Hematopoietic multipotent progenitor cell (in vitro differentiated cells): ENCODE results near the gene PPIL1. TPM values are rescaled to one million over a fixed set of nuclear protein-coding genes. Genes with fewer than 3 reads are reported as not detected.
A peak's percentile ranks its signal among the peaks of the same experiment; 100 is the strongest.

Experiments
- DNase-seq, 3 donors: peaks; one replicate each; pipeline ENCODE4 v3.0.0-alpha.2; 2011 to 2015; ENCODE audit warnings: low read depth in 2 of 3, low spot score in 2 of 3
- total RNA-seq: library from RNA; depleted of rRNA; stranded (reverse); fragments of >200 nt; gene quantifications from one replicate; pipeline ENCODE4 v1.2.3, GENCODE V29; 2012

Gene PPIL1
- total RNA-seq, 1 donor = 17.8 TPM

GRCh38 chr6:36890112-36890663, 15.6 kb upstream of the PPIL1 start:
- no peak for DNase-seq

- no peak for DNase-seq
Measured at GRCh38 chr6:36888654-36889481, 14.3 kb upstream of the PPIL1 start.

- DNase-seq = no peak
Measured at GRCh38 chr6:36888115-36888643, 13.6 kb upstream of the PPIL1 start.

- DNase-seq = no peak
Measured at GRCh38 chr6:36886950-36887618, 12.5 kb upstream of the PPIL1 start.

GRCh38 chr6:36885461-36886401, 11.1 kb upstream of the PPIL1 start, which contains the start of gene C6orf89:
C6orf89 (plus strand) TSS chr6:36885952; CDS start chr6:36899445, 13,493 bp downstream.
- DNase-seq = peak; percentile 92 to 99 (median 97)

- DNase-seq = no peak
Measured at GRCh38 chr6:36884610-36885009, 10.0 kb upstream of the PPIL1 start.

- no peak for DNase-seq
Measured at GRCh38 chr6:36875250-36875633, 639 bp upstream of the PPIL1 start.

- no peak for DNase-seq
Measured at GRCh38 chr6:36873612-36874442, 776 bp downstream of the PPIL1 start.

GRCh38 chr6:36873115-36873514, 1.5 kb downstream of the PPIL1 start:
- no peak for DNase-seq

- no peak for DNase-seq
Measured at GRCh38 chr6:36871686-36872085, 2.9 kb downstream of the PPIL1 start.

GRCh38 chr6:36867471-36868224, 7.0 kb downstream of the PPIL1 start:
- no peak for DNase-seq

- DNase-seq = no peak
Measured at GRCh38 chr6:36865835-36866234, 8.8 kb downstream of the PPIL1 start.

- DNase-seq = no peak
Measured at GRCh38 chr6:36863670-36864540, 10.7 kb downstream of the PPIL1 start.

- DNase-seq = no peak
Measured at GRCh38 chr6:36862848-36863382, 11.7 kb downstream of the PPIL1 start.

GRCh38 chr6:36862164-36862847, 12.3 kb downstream of the PPIL1 start:
- no peak for DNase-seq

GRCh38 chr6:36860126-36860525, 14.5 kb downstream of the PPIL1 start:
- DNase-seq = no peak

- DNase-seq = no peak
Measured at GRCh38 chr6:36858407-36858981, 16.1 kb downstream of the PPIL1 start.
